CD1c-positive myeloid dendritic cell (primary cell): Measurements from ENCODE around the gene SGSH.
A peak's percentile ranks its signal among the peaks of the same experiment; 100 is the strongest.

Experiments
- DNase-seq: peaks from one replicate; pipeline ENCODE4 v3.0.0-alpha.2; 2016; ENCODE audit errors: extremely low spot score

Gene SGSH

DNA sequence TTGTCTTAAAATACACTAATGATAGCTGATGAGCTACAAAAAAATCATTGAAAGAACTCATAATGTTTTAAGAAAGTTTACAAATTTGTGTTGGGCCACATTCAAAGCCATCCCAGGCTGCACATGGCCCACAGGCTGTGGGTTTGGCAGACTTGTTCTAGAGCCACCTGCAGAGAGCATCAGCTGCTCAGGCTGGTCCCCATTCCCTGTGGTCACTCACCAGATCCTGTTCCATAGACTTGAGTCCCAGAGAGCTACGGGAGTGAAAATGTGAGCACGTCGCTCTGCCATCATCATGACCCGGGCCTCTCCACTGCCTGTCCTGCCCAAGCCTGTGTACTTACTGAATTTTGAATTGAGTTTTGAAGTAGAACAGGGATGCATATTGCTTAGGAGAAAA is 7.0 kb upstream of the SGSH start:
- DNase-seq = no peak

DNA sequence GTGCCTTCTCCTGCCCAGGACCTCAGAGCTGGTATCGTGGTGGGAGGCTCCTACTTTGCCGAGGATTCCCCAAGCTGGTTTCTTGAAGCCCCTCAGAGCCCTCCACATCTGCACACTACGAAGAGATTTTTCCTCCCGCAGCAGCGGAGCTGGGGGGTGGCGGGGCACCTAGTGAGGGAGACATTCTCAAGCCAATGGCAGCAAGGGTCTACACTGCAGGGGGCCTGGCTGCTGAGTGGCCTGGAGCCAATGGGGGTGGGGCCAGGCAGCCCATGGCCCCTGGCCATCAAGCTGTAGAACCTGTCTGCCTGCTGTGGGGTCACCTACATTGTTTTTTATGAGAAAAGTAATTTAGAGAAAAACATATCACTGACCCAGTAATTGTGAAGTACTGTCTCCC is 5.1 kb upstream of the SGSH start:
- no peak for DNase-seq

DNA sequence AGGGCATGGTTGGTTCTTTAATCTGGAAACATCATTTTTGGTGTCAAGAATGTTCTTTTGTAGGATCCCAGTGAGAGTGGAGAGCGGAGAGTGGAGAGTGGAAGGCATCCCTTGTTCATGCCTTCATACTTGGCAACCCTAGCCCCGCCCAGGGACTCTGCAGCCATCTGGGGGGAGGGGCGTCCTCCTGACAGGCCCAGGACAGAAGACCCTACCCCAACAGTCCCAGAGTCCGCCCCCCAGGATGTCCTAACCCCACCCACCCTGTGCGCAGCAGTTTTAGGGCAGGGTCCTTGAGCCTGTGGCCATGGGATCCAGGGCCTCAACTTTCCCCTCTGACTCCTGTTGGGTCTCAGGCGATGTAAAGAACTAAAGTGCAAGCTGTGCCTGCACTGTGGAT is 4.5 kb upstream of the SGSH start:
- DNase-seq = no peak

DNA sequence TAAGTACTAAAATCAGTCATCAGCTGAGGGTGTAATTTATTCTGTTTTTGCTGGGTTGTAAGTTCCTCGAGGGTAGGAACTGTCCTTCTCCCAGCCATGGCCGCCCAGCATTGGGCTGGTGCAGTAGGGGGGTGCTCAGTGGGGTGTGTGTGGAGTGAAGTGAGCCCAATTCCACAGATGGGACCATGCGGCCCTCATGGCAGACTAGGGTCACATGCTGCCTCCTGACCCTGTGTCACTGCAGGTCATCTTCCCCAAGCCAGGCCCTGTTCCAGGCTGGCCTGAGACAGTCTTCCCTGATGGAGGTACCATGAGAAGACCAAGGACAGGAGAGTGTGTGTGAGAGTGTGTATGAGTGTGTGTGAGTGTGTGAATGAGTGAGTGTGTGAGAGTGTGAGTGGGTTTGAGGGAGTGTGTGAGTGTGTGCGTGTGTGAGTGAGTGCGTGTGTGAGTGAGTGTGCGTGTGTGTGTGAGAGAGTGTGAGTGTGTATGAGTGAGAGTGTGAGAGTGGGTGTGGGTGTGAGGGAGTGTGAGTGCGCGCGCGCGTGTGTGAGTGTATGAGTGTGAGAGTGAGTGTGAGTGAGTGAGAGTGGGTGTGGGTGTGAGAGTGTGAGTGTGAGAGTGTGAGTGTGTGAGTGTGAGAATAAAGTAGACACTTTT is 3.8 kb upstream of the SGSH start:
- no peak for DNase-seq

DNA sequence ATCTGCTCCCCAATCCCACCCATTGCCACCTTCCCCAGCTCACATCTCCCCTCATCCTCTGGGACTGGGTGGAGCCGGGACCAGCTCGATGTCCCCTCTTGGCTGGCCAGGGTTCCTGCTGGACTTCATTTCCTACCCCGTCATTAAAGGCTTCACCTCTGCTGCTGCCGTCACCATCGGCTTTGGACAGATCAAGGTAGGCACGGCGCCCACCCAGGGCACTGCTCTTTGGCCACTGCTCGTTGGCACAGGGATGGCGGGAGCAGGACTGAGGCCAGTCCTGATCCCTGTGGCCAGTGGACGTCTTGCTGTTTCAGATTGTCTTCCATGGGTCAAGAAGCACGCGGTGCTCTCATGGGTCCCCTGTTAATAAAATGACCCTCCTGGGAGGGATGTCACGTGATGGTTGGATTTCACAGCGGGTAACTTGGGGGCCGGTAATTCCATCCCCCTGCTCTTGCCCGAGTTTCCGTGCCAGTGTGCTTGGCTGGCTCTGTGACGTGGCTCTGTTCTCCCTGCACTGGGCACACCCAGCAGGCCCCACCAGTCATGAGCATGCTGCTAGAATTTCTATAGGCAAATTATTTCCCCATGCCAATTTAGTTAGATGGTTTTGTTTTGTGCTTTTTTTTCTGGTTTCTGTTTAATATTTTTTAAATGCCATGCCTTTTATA is 3.1 kb upstream of the SGSH start:
- no peak for DNase-seq

DNA sequence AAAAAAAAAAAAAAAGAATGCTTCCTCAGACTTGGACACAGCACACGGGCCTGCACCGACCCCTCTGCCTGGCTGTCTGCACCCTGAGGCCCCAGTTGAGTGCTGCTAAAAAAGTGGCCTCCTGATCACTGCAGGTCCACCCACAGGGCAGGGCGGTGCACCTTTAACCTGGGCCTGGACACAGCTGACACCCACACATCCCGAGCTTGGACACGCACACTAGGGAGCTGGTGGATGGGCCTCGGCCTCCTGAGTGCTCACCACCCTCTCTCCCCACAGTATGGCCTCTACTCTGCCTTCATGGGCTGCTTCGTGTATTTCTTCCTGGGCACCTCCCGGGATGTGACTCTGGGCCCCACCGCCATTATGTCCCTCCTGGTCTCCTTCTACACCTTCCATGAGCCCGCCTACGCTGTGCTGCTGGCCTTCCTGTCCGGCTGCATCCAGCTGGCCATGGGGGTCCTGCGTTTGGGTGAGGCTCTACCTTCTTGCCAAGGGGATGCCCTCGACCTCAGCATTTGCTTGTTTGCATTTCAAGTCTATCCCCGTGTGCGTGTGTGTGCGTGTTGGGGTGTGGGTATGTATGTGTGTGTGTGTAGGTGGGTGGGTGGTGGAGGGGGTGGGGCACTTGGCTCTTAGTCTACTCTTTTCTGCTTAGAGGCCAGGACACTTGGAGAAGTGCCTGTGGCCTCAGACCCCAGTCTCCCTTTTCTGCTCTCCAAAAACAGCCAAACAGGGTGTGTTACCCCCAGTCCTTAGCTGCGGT is 2.4 kb upstream of the SGSH start:
- no peak for DNase-seq

DNA sequence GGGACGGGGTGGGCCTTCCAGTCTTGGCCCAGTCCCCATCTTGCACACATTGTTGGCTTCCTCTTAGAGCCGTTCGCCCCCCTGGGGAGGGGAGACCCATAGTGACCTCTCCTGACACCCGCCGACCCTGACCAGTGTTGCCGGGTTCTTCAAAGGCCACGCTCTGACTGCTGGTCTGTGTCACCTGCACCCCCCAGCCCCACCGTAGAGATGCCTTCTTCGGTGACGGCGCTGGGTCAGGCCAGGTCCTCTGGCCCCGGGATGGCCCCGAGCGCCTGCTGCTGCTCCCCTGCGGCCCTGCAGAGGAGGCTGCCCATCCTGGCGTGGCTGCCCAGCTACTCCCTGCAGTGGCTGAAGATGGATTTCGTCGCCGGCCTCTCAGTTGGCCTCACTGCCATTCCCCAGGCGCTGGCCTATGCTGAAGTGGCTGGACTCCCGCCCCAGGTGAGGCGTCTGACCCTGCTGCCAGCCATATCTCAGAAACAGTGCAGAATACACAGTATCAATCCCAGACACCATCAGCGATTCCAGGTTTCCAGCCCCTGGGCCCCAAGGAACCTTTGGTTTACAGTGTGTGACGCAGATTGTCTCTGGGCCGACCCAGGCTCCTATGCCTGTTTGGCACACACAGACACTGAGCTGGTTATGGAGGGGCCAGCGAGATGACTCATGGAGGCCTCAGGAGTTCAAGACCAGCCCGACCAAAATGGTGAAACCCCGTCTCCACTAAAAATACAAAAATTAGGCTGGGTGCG is 1.4 kb upstream of the SGSH start:
- no peak for DNase-seq

DNA sequence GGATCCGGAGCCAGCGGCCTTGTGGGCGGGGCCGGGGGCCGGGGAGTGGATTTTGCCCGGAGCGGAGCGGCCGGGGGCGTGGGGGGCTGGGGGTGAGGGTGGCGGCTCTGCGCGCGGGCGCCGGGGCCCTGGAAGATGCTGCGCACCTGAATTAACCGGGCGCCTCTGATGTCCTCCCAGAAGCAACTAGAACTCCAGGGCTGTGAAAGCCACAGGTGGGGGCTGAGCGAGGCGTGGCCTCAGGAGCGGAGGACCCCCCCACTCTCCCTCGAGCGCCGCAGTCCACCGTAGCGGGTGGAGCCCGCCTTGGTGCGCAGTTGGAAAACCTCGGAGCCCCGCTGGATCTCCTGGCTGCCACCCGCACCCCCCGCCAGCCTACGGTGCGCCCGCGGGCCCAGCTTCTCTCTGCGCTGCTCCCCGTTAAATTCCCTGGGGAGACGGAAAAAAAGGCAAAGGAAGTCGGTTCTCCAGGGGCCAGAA is 643 bp upstream of the SGSH start:
- no peak for DNase-seq

DNA sequence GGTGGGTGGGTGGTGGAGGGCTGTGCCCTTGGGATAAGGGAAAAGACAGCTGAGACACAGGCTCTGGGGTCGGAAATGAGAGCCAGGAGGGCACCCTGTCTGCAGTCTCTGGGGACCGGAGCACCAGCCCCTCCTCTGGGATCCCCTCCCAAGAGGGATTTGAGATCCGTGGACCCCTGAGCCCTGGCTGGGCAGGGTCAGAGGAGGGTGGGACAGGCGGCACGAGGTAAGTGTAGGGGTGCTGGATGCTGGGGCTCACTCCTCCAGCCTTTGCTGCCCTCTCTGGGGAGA is 425 bp downstream of the SGSH start:
- DNase-seq = no peak

DNA sequence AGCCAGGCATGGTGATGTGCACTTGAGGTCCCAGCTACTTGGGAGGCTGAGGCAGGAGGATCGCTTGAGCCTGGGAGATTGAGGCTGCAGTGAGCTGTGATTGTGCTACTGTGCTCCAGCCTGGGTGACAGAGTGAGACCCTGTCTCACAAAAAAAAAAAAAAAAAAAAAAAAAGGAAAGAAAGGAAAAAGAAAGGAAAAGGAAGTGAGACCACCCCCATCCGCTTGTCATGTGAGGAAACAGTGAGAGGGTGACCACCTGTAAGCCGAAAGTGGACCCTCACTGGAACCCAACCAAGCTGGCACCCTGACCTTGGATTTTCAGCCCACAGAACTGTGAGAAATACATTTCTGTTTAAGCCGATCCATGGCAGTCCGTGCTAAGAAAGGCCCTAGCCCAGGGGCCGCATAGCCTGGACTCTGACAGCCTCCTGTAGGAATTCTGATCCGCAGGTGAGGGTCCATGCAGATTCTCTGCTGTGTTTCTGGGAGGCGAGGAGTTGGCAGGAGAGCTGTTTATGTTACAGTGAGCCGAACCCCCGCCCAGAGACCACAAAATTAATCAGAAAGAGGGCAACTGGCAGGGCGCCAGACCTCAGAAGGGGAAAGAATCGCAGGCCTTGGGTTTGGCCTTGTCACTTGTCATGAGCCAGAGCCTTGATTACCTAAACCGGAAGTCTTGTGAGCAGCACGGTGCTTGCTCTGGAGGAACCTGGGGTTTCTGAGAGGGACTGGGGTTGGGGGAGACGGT is 945 bp downstream of the SGSH start:
- peak; percentile 99 for DNase-seq

DNA sequence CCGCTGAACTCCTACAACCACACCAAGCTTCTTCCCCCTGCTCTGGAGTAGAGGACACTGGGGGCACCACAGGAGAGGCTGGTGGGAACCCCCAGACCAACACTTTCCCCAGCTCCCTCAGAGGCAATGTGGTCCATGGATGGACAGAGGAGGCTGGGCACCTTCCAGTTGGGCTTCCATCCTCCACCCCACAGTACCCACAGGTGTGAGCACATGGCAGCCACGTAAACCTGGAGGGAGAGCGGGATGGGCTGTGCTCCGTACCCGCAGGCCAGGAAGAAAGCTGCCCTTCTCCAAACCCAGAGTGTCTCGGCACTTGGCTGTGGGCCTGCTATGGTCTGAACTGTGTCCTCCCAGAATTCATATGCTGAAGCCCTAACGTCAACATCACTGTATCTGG is 1.7 kb downstream of the SGSH start:
- DNase-seq = no peak

DNA sequence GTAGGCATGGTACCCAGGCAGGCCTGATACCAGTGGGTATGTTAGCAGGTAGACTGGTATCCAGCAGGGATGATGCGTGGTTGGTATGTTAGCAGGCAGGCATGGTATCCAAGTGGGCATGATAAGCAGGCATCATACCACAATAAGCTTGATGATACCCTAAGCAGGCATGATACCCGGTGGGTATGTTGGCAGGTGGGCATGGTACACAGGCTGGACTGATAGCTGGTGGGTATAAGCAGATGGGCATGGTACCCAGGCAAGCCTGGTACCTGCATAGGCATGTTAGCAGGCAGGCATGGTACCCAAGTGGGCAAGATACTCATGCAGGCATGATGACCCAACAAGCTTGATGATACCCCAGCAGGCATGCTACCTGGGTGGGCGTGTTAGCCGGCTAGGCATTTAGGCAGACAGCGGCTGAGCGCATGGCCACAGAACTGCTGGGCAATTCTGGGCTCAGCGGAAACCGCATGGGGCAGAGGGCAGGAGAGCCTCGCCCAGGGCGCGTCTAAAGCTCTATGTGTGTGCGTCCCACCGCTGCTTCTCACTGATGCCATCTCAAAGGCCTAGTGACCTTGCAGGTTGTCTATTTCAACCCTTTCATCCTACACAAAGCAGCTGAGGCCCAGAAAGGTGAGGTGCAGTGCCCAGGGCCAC is 2.3 kb downstream of the SGSH start:
- DNase-seq = no peak

DNA sequence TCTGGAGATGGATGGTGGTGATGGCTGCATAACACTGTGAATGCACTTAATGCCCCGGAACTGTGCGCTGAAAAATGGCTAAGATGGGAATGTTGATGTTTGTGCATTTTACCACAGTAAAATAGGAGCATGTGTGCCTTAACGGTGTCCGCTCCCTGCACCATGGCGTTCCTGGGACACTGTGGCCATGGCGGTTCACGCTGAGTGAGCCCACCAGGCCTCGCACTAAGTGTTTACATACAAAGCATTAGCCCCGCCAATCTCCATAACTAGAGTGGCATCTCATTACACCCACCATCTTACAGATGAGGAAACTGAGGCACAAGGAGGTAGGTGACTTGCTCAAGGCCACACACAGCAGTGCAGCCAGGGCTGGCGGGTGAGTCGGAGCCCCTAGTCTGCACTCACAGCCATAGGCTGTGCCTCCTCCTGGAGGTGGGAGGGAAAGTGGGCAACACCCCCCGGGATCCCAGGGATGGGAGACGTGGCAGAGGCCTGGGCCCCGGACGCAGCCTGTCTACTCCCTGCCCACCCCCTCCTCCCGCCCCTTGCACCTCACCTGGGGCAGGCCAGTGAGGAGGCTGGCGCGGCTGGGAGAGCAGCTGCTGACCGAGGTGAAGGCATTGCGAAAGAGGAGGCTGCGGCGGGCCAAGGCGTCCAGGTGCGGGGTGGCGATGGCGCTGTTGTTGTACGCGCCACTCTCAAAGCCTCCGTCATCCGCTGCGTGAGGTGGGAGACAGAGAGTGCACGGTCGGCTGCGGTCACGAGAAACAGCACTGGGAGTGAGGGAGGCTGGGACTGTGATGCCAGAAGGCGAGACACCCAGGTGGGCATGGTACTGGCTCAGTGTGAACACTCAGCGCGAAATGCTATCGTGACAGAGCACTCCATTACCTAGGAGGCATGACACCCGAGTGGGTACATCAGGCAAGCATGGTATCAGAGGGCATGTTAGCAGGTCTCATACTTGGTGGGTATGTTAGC is 3.4 kb downstream of the SGSH start:
- DNase-seq = no peak

DNA sequence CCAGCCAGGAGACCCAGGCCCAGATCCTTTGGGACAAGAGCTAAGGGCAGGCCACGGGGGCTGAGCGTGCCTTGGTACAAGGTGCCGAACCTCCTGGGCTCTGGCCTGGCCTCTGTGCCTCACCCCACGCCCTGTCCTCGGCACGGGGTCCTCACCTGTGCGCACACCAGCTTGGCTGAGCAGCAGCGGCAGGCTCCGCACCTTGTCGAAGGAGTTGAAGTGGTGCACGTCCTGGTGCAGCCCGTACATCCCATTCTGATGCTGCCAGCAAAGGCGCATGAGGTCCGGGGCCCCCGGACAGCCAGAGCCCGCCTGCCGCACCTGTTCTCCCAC is 5.3 kb downstream of the SGSH start:
- DNase-seq = no peak

DNA sequence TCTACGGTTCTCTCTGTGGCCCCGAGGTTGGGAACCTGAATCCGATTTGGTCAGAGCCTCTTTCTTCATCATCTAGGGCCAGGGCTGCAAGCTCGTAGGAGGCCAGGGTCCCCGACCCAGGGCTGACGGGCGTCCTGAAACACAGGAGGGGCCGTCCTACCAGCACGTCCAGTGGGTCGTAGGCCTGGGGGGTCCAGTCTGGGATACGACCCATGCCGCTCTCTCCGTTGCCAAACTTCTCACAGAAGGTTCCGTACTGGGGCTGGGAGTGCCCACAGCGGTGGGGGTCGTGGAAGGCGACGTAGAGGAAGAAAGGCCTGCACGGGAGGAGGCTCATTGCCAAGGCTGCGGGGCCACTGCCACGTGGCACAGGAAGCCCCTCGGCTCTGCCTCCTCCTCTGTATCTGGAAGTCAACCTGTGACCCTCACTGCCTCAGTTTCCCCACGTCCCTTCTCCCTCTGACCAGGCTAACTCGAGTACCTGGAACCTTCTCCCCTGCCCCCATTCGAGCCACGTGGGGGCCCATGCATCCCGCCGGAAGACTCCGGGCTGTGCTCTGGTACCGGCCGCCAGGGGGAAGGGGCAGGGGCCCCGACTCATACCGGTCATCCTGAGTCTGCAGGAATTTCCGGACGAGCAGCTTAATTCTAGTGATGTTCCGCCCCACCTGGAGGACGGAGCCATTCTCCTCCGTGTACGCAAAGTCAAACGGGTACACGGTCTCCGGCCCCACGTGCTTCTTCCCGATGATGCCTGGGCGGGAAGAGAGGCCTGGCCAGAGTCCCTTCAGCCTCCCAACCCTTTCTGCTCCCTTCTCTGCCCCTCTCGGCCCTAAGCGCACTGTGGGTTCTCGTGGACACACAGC is 5.9 kb downstream of the SGSH start:
- DNase-seq = no peak

DNA sequence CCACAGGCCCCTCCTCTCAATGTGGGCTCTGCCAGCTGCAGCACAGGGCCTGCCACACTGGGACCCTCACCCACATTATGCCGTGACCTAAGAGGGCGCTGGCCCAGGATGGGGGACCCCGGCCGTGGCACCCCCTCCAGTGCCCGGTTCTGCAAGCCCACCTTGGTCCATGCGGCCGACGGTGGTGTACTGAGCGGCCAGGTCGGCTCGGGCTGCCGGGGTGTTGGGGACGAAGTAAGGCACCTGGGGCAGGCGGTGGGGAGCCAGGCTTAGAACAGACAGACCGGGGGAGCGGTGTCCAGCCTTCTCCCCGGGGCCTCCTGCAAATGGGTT is 6.5 kb downstream of the SGSH start:
- DNase-seq = no peak

DNA sequence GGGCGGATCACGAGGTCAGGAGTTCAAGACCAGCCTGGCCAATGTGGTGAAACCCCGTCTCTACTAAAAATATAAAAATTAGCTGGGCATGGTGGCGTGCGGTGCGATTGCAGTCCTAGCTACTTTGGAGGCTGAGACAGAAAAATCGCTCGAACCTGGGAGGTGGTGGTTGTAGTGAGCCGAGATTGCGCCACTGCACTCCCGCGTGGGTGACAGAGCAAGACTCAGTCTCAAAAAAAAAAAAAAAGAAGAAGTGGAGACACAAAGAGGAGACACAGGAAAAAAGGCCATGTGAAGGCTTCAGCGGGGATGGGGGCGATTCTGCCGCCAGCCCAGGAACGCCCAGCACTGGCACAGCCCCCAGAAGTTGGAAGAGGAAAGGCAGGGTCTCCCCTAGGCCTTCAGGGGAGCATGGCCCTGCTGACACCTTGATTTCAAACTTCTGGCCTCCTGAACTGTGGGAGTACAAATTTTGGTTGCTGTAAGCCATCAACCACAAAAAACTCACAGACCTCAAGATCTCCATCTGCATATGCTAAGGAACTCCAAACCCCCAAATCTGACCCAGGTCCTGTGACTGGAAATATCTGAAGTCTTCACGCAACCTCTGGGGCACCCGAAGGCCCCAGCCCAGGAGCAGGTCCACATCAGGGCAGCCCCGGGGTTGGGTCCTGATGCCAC is 7.0 kb downstream of the SGSH start:
- peak; percentile 93 for DNase-seq

DNA sequence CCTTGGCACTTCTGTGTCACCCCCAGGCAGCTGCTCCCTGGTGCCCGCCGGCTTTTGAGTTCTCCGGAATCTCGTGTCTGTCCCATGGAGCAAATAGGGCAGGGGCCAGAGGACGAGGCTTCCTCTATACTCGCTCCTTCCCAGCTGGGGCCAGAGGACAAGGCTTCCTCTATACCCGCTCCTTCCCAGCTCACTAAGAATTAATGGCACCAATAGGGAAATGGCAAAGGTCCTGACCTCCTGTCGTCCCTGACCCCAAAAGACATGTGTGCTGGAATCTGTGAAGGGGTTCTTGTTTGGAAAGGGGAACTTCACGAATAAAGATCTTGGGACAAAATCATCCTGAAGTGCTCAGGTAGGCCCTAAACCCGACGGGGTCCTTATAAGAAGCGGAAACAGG is 7.6 kb downstream of the SGSH start:
- DNase-seq = peak; percentile 79

DNA sequence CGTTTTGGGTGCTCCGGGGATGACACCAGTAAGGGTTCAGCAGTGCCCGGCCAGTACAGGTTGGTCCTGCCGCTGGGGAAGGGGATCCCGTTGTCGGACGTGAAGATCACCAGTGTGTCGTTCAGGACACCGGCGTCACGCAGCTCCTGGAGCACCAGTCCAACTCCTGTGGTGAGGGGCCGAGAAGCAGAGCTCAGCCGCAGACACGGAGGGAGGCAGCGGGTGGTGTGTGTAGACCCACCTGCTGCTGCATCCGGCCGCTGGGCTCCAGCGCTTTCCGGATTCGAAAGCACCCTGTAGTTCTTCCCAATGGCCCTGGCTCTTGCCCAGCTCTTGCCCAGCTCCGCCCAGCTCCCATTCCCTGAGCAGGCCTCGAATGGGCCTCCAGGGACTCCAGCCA is 8.0 kb downstream of the SGSH start:
- DNase-seq = no peak
